ENCODE results near the gene MUC4.

The MUC4 gene

GRCh38 chr3:195823280-195823679 lies 11.6 kb upstream of the MUC4 start:
- no peak overlapping the region for H2AFZ ChIP-seq (ENCODE audit: low read depth, low read length)
- no peaks in the 10 kb centered on the region for H3K4me1 ChIP-seq (ENCODE audit: insufficient read depth, low read length)
- TF ChIP-seq CTCF (IDR thresholded peaks at IDR 0.05; ENCODE audit: borderline replicate concordance, extremely low read depth, low read length, poor library complexity, severe bottlenecking): no peak
- TF ChIP-seq EZH2 (IDR thresholded peaks at IDR 0.05; ENCODE audit: borderline replicate concordance, low read depth, low read length, severe bottlenecking): no peak
- no peaks in the 10 kb centered on the region for H3K79me2 ChIP-seq (ENCODE audit: insufficient read depth, low read length)
- H3K9me3 ChIP-seq (ENCODE audit: insufficient read depth, low read length, severe bottlenecking): peaks cover 4% of the 10 kb centered on the region
- H3K4me3 ChIP-seq (ENCODE audit: low read depth in 1 of 2, low read length in 2 of 2): no peak overlapping the region
- H3K36me3 ChIP-seq (ENCODE audit: insufficient read depth, low read length): no peaks in the 10 kb centered on the region
- H4K20me1 ChIP-seq (ENCODE audit: insufficient read depth, low read length): no peaks in the 10 kb centered on the region
- ATAC-seq (ENCODE audit: insufficient read depth, low read depth): no peak
- DNase-seq: no peak
- no peak overlapping the region for H3K9ac ChIP-seq (ENCODE audit: low read depth, low read length)
- no peak overlapping the region for H3K27ac ChIP-seq (ENCODE audit: low read length)
- no peaks in the 10 kb centered on the region for H3K27me3 ChIP-seq (ENCODE audit: insufficient read depth, low read length, poor library complexity)
- H3K4me2 ChIP-seq (ENCODE audit: insufficient read depth, low read length): no peak overlapping the region

- H3K36me3 ChIP-seq (ENCODE audit: insufficient read depth, low read length): no peaks in the 10 kb centered on the region
- H3K27ac ChIP-seq (ENCODE audit: low read length): no peak overlapping the region
- H3K9ac ChIP-seq (ENCODE audit: low read depth, low read length): no peak overlapping the region
- H3K27me3 ChIP-seq (ENCODE audit: insufficient read depth, low read length, poor library complexity): no peaks in the 10 kb centered on the region
- no peaks in the 10 kb centered on the region for H3K4me1 ChIP-seq (ENCODE audit: insufficient read depth, low read length)
- H3K4me2 ChIP-seq (ENCODE audit: insufficient read depth, low read length): no peak overlapping the region
- peaks cover 4% of the 10 kb centered on the region for H3K9me3 ChIP-seq (ENCODE audit: insufficient read depth, low read length, severe bottlenecking)
- H2AFZ ChIP-seq (ENCODE audit: low read depth, low read length): no peak overlapping the region
- no peak for TF ChIP-seq EZH2 (IDR thresholded peaks at IDR 0.05; ENCODE audit: borderline replicate concordance, low read depth, low read length, severe bottlenecking)
- no peak for TF ChIP-seq CTCF (IDR thresholded peaks at IDR 0.05; ENCODE audit: borderline replicate concordance, extremely low read depth, low read length, poor library complexity, severe bottlenecking)
- no peak for ATAC-seq (ENCODE audit: insufficient read depth, low read depth)
- no peaks in the 10 kb centered on the region for H4K20me1 ChIP-seq (ENCODE audit: insufficient read depth, low read length)
- DNase-seq: no peak
- no peak overlapping the region for H3K4me3 ChIP-seq (ENCODE audit: low read depth in 1 of 2, low read length in 2 of 2)
- no peaks in the 10 kb centered on the region for H3K79me2 ChIP-seq (ENCODE audit: insufficient read depth, low read length)
These were observed 10.5 kb upstream of the MUC4 start for GRCh38 chr3:195822131-195822696.

GRCh38 chr3:195821403-195822130 lies 9.8 kb upstream of the MUC4 start:
- DNase-seq: no peak
- Histone ChIP-seq H3K27ac (ENCODE audit: low read length) (no peak overlapping the region), H3K9me3 (ENCODE audit: insufficient read depth, low read length, severe bottlenecking) (peaks cover 4% of the 10 kb centered on the region), H3K27me3 (ENCODE audit: insufficient read depth, low read length, poor library complexity) (no peaks in the 10 kb centered on the region), H2AFZ (ENCODE audit: low read depth, low read length) (no peak overlapping the region), H3K4me1 (ENCODE audit: insufficient read depth, low read length) (no peaks in the 10 kb centered on the region), H3K79me2 (ENCODE audit: insufficient read depth, low read length) (no peaks in the 10 kb centered on the region), H3K4me3 (ENCODE audit: low read depth in 1 of 2, low read length in 2 of 2) (no peak overlapping the region), H4K20me1 (ENCODE audit: insufficient read depth, low read length) (no peaks in the 10 kb centered on the region), H3K9ac (ENCODE audit: low read depth, low read length) (no peak overlapping the region), H3K36me3 (ENCODE audit: insufficient read depth, low read length) (no peaks in the 10 kb centered on the region), H3K4me2 (ENCODE audit: insufficient read depth, low read length) (no peak overlapping the region)
- no peak for TF ChIP-seq CTCF (IDR thresholded peaks at IDR 0.05; ENCODE audit: borderline replicate concordance, extremely low read depth, low read length, poor library complexity, severe bottlenecking)
- no peak for TF ChIP-seq EZH2 (IDR thresholded peaks at IDR 0.05; ENCODE audit: borderline replicate concordance, low read depth, low read length, severe bottlenecking)
- ATAC-seq (ENCODE audit: insufficient read depth, low read depth): no peak

Measured in DND-41 (cell line).